ENCODE data around the gene FGD6.

- TF ChIP-seq POLR2A (IDR thresholded peaks at IDR 0.05; ENCODE audit: low read depth, low read length) (no peak), POLR2AphosphoS5 (IDR thresholded peaks at IDR 0.05; ENCODE audit: low read depth, low read length) (no peak), TAF1 (IDR thresholded peaks at IDR 0.05; ENCODE audit: borderline replicate concordance, low read depth, low read length) (no peak)
These were observed 22.1 kb downstream of the FGD6 start for GRCh38 chr12:95195122-95195521.
